IMR-90 (cell line): ENCODE measurements around the gene MPST. TPM values are rescaled to one million over a fixed set of nuclear protein-coding genes. Genes with fewer than 3 reads are reported as not detected.

Source experiments
- ATAC-seq: fragments of 200-7000 bp; cut with Tn5 transposase; 2 replicates; pipeline ENCODE4 v1.9.1; 2020; ENCODE audit warnings: low read depth, mild to moderate bottlenecking, moderate library complexity
- BruUV-seq: library from RNA; stranded (reverse); fragments of 400-500 nt; replicated peaks from 2 replicates; lab custom pipeline; 2021; lab: Mats Ljungman, UMichigan
- CTCF ChIA-PET: fragments of 300-600 bp; formaldehyde crosslinking; extraction: SDS; loops from one replicate; lab custom pipeline; 2021; ENCODE audit warnings: antibody characterized with exemption; lab: Yijun Ruan, JAX
- POLR2A ChIA-PET: fragments of 300-600 bp; sonication (Branson Sonifier 250); formaldehyde crosslinking; loops from one replicate; lab custom pipeline; 2022; ENCODE audit warnings: antibody characterized with exemption; ENCODE audit not compliant: unreplicated experiment; lab: Charles Lee
- DNase-seq: peaks from one replicate; pipeline ENCODE4 v3.0.0; 2013
- H2AFZ ChIP-seq: replicated peaks from 2 replicates; pipeline ENCODE3; 2013; ENCODE audit warnings: low read length, mild to moderate bottlenecking; ENCODE audit not compliant: poor library complexity
- H2AK5ac ChIP-seq: 2 replicates; pipeline ENCODE4 v1.6.1; 2013; ENCODE audit warnings: low read depth, low read length, inconsistent platforms
- H2AK9ac ChIP-seq: replicated peaks from 2 replicates; pipeline ENCODE3; 2013; ENCODE audit warnings: mild to moderate bottlenecking, low read depth, low read length, moderate library complexity; ENCODE audit not compliant: poor library complexity
- H2BK120ac ChIP-seq: 2 replicates; pipeline ENCODE4 v1.6.1; 2013; ENCODE audit warnings: low read depth, low read length, inconsistent platforms
- H2BK15ac ChIP-seq: 3 replicates; pipeline ENCODE4 v1.6.1; 2013; ENCODE audit warnings: low read depth, low read length, inconsistent platforms
- H2BK20ac ChIP-seq: 2 replicates; pipeline ENCODE4 v1.6.1; 2013; ENCODE audit warnings: low read depth, mild to moderate bottlenecking, inconsistent platforms, low read length, moderate library complexity
- H2BK5ac ChIP-seq: 2 replicates; pipeline ENCODE4 v1.6.1; 2013; ENCODE audit warnings: mild to moderate bottlenecking, low read depth, low read length, inconsistent platforms; ENCODE audit not compliant: poor library complexity, severe bottlenecking
- H3K14ac ChIP-seq: replicated peaks from 2 replicates; pipeline ENCODE4 v1.6.1; 2013; ENCODE audit warnings: low read depth, low read length, inconsistent platforms
- H3K18ac ChIP-seq: 2 replicates; pipeline ENCODE4 v1.6.1; 2013; ENCODE audit warnings: low read depth, low read length, control low read depth
- H3K23ac ChIP-seq: 2 replicates; pipeline ENCODE4 v1.6.1; 2013; ENCODE audit warnings: low read depth, low read length, inconsistent platforms
- H3K27ac ChIP-seq: 2 replicates; pipeline ENCODE4 v1.5.1; 2013; ENCODE audit warnings: mild to moderate bottlenecking, control low read depth, low read length; ENCODE audit not compliant: insufficient read depth
- H3K27me3 ChIP-seq: 2 replicates; pipeline ENCODE4 v1.6.1; 2013; ENCODE audit warnings: low read length; ENCODE audit not compliant: control insufficient read depth, insufficient read depth
- H3K36me3 ChIP-seq: 2 replicates; pipeline ENCODE4 v1.6.1; 2013; ENCODE audit warnings: low read length, mixed read lengths; ENCODE audit not compliant: control insufficient read depth, insufficient read depth
- H3K4ac ChIP-seq: 2 replicates; pipeline ENCODE4 v1.6.1; 2013; ENCODE audit warnings: low read depth, low read length, inconsistent platforms
- H3K4me1 ChIP-seq: 2 replicates; pipeline ENCODE4 v1.6.1; 2013; ENCODE audit warnings: low read length, mixed read lengths; ENCODE audit not compliant: control insufficient read depth, insufficient read depth
- H3K4me2 ChIP-seq: 2 replicates; pipeline ENCODE4 v1.6.1; 2013; ENCODE audit warnings: low read depth, mild to moderate bottlenecking, control low read depth, low read length, moderate library complexity
- H3K4me3 ChIP-seq: 2 replicates; pipeline ENCODE4 v1.5.1; 2013; ENCODE audit warnings: low read depth, mild to moderate bottlenecking, control low read depth, low read length, moderate library complexity; ENCODE audit not compliant: insufficient read depth
- H3K56ac ChIP-seq: 2 replicates; pipeline ENCODE4 v1.6.1; 2013; ENCODE audit warnings: low read length, inconsistent platforms; ENCODE audit not compliant: insufficient read depth; ENCODE audit errors: extremely low read depth
- H3K79me1 ChIP-seq, 2 experiments: 2 replicates each; pipeline ENCODE4 v1.6.1; 2013; ENCODE audit warnings: low read length in 2 of 2, inconsistent platforms in 1 of 2, low read depth in 1 of 2
- H3K9ac ChIP-seq: 2 replicates; pipeline ENCODE4 v1.6.1; 2013; ENCODE audit warnings: low read depth, low read length, control low read depth
- H3K9me1 ChIP-seq: 2 replicates; pipeline ENCODE4 v1.6.1; 2013; ENCODE audit warnings: low read length, inconsistent platforms; ENCODE audit not compliant: insufficient read depth
- H3K9me3 ChIP-seq: 2 replicates; pipeline ENCODE4 v1.6.1; 2013; ENCODE audit warnings: low read length; ENCODE audit not compliant: control insufficient read depth, insufficient read depth
- H4K20me1 ChIP-seq: 2 replicates; pipeline ENCODE4 v1.6.1; 2013; ENCODE audit warnings: low read length, inconsistent platforms; ENCODE audit not compliant: insufficient read depth
- H4K5ac ChIP-seq: 2 replicates; pipeline ENCODE4 v1.6.1; 2013; ENCODE audit warnings: mild to moderate bottlenecking, low read depth, low read length, control low read depth
- H4K8ac ChIP-seq, 2 experiments: 2 replicates each; pipeline ENCODE4 v1.6.1; 2013; ENCODE audit warnings: low read depth in 2 of 2, low read length in 2 of 2, control low read depth in 1 of 2, inconsistent platforms in 1 of 2
- H4K91ac ChIP-seq: 2 replicates; pipeline ENCODE4 v1.6.1; 2013; ENCODE audit warnings: low read depth, low read length, inconsistent platforms; ENCODE audit not compliant: insufficient read depth
- BHLHE40 ChIP-seq: fragments of 150-350 bp; IDR thresholded peaks from 2 replicates; pipeline ENCODE4 v1.6.1; 2016; ENCODE audit warnings: mild to moderate bottlenecking, low read depth, low read length
- CEBPB ChIP-seq: IDR thresholded peaks from 2 replicates; pipeline ENCODE4 v1.6.1; 2012; ENCODE audit warnings: low read depth, low read length, improper control_type of control experiment
- CHD1 ChIP-seq: IDR thresholded peaks from 2 replicates; pipeline ENCODE4 v1.6.1; 2012; ENCODE audit warnings: low read depth, low read length, improper control_type of control experiment
- FOS ChIP-seq: fragments of 150-350 bp; IDR thresholded peaks from 2 replicates; pipeline ENCODE4 v1.6.1; 2016; ENCODE audit warnings: low read depth, low read length
- MXI1 ChIP-seq: IDR thresholded peaks from 2 replicates; pipeline ENCODE4 v1.6.1; 2012; ENCODE audit warnings: low read depth, mild to moderate bottlenecking, low read length, moderate library complexity, borderline replicate concordance
- NFE2L2 ChIP-seq: fragments of 150-350 bp; IDR thresholded peaks from 2 replicates; pipeline ENCODE4 v1.6.1; 2016; ENCODE audit warnings: low read depth, mild to moderate bottlenecking, low read length
- POLR2A ChIP-seq: IDR thresholded peaks from 2 replicates; pipeline ENCODE4 v1.6.1; 2012; ENCODE audit warnings: mild to moderate bottlenecking, low read depth, low read length
- RFX5 ChIP-seq: IDR thresholded peaks from 2 replicates; pipeline ENCODE4 v1.8.0; 2012; ENCODE audit warnings: low read depth, mild to moderate bottlenecking, low read length, moderate library complexity
- USF2 ChIP-seq: fragments of 150-350 bp; IDR thresholded peaks from 2 replicates; pipeline ENCODE4 v1.6.1; 2017; ENCODE audit warnings: mild to moderate bottlenecking, antibody characterized with exemption, low read length, low read depth
- WGBS, 2 experiments: methylation state at CpG; one replicate each; pipeline versions ENCODE4 v1.1.5 to v1.1.7; 2013; ENCODE audit warnings: missing lambda C conversion rate in 2 of 2; ENCODE audit not compliant: insufficient read length in 1 of 2; ENCODE audit errors: extremely low coverage in 2 of 2; 5-methylcytosine and 5-hydroxymethylcytosine counted together
- dilution Hi-C: fragments of 300-500 bp; cut with HindIII; formaldehyde crosslinking; loops from one replicate; pipeline ENCODE4 v1.14.3; 2018; ENCODE audit warnings: low sequenced_read_pairs; ENCODE audit not compliant: unreplicated experiment
- in situ Hi-C: fragments of 300-500 bp; cut with MboI; formaldehyde crosslinking; loops from 3 replicates; pipeline ENCODE4 v1.14.3; 2019; ENCODE audit warnings: low sequenced_read_pairs, inconsistent platforms, mixed read lengths
- intact Hi-C: fragments of 100-400 bp; cut with micrococcal nuclease; formaldehyde crosslinking; loops from 2 replicates; pipeline ENCODE4 v1.10.0; 2022
- polyA plus RNA-seq, 3 experiments: library from polyadenylated mRNA; depleted of rRNA; stranded (reverse); fragments of >200 nt; gene quantifications; 2 replicates each; pipeline ENCODE4 v1.2.3, GENCODE V29; 2012; ENCODE audit warnings: low replicate concordance in 1 of 3
- total RNA-seq: library from RNA; depleted of rRNA; stranded (reverse); fragments of >200 nt; gene quantifications from 2 replicates; pipeline ENCODE4 v1.2.3, GENCODE V29; 2012

MPST gene
- total and polyA plus RNA-seq, 2 of the 4 experiments (the other 2 are of a cell fraction): 19.2 to 43.0 TPM

GRCh38 chr22:37050913-37051312 is 31.4 kb downstream of the MPST start:
- no peak overlapping the region for H2BK5ac ChIP-seq
- peak overlapping the region; percentile 11 for H2AK9ac ChIP-seq
- intact Hi-C loops (loop anchor here (5.0 kb wide), 1 partner anchor 146 kb away; no protein-coding TSS in a partner anchor), in situ Hi-C loops (no loop called here), dilution Hi-C loops (no loop called here)
- H3K56ac ChIP-seq: no peak overlapping the region
- H3K14ac ChIP-seq: no peak overlapping the region
- no peak overlapping the region for H4K8ac ChIP-seq
- 0 out of 2 replicates have a peak, but pooled peaks cover 2% of the 10 kb centered on the region for H3K27me3 ChIP-seq
- H2BK120ac ChIP-seq: no peak overlapping the region
- no peak overlapping the region for H3K4me2 ChIP-seq
- peak overlapping the region; percentile 91 for H2AFZ ChIP-seq
- CTCF ChIA-PET: no interaction called here
- no peaks in the 10 kb centered on the region for H3K9me3 ChIP-seq
- no peak for TF ChIP-seq BHLHE40
- no peak for TF ChIP-seq CEBPB
- TF ChIP-seq NFE2L2: no peak
- TF ChIP-seq FOS: no peak
- TF ChIP-seq USF2: no peak
- TF ChIP-seq POLR2A: no peak
- TF ChIP-seq RFX5: no peak
- no peak for TF ChIP-seq MXI1
- TF ChIP-seq CHD1: no peak
- H3K23ac ChIP-seq: no peak overlapping the region; the same call in 1 of the 2 replicates
- H3K27ac ChIP-seq: no peak overlapping the region
- BruUV-seq: no TSS peak
- DNase-seq (no peak), ATAC-seq (no peak)
- WGBS, 2 experiments: no CpG with 5 or more reads among the region's 6 CpGs
- H3K18ac ChIP-seq: no peak overlapping the region
- POLR2A ChIA-PET: no interaction called here
- no peak overlapping the region for H2BK15ac ChIP-seq
- peaks cover 7% of the 10 kb centered on the region; the same call in 1 of the 2 replicates for H3K36me3 ChIP-seq
- no peak overlapping the region for H3K4me3 ChIP-seq
- no peak overlapping the region for H2AK5ac ChIP-seq
- H4K20me1 ChIP-seq: no peaks in the 10 kb centered on the region
- no peak overlapping the region for H4K5ac ChIP-seq
- no peak overlapping the region for H3K9ac ChIP-seq
- H3K79me1 ChIP-seq: peaks cover 7 to 17% of the 10 kb centered on the region in 2 experiments; a peak in 3 of 4 replicates
- H3K4me1 ChIP-seq: peaks cover 6% of the 10 kb centered on the region
- H2BK20ac ChIP-seq: no peak overlapping the region
- peaks cover 15% of the 10 kb centered on the region; the same call in 1 of the 2 replicates for H3K9me1 ChIP-seq
- H4K91ac ChIP-seq: no peak overlapping the region
- H3K4ac ChIP-seq: peak overlapping the region; percentile 26; the same call in 1 of the 2 replicates
